HEK293 (cell line): ENCODE data around the gene HTN1.

Source experiments
- CTCF ChIP-seq: fragments of 450-650 bp; formaldehyde crosslinking; IDR thresholded peaks from 2 replicates; pipeline ENCODE4 v1.5.1; 2016; ENCODE audit warnings: missing biosample characterization, missing genetic modification characterization
- HOXA7 ChIP-seq: sonication (generic); formaldehyde crosslinking; IDR thresholded peaks from 2 replicates; pipeline ENCODE4 v1.8.1; 2022; ENCODE audit warnings: missing genetic modification reagents, borderline replicate concordance
- KLF7 ChIP-seq: fragments of 450-650 bp; formaldehyde crosslinking; IDR thresholded peaks from 2 replicates; pipeline ENCODE4 v1.5.1; 2016; ENCODE audit warnings: missing biosample characterization, missing genetic modification characterization, borderline replicate concordance
- REPIN1 ChIP-seq: fragments of 450-650 bp; formaldehyde crosslinking; IDR thresholded peaks from 2 replicates; pipeline ENCODE4 v1.5.1; 2017; ENCODE audit warnings: missing biosample characterization, missing genetic modification characterization, low read depth
- YY1 ChIP-seq: fragments of 450-650 bp; formaldehyde crosslinking; IDR thresholded peaks from 2 replicates; pipeline ENCODE4 v1.5.1; 2018; ENCODE audit warnings: missing biosample characterization, missing genetic modification characterization
- ZBTB21 ChIP-seq: fragments of 450-650 bp; formaldehyde crosslinking; IDR thresholded peaks from 2 replicates; pipeline ENCODE4 v1.5.1; 2017; ENCODE audit warnings: missing biosample characterization, missing genetic modification characterization
- ZNF398 ChIP-seq: fragments of 450-650 bp; formaldehyde crosslinking; IDR thresholded peaks from 2 replicates; pipeline ENCODE4 v1.5.1; 2017; ENCODE audit warnings: missing biosample characterization, missing genetic modification characterization
- ZNF658 ChIP-seq: fragments of 450-650 bp; formaldehyde crosslinking; IDR thresholded peaks from 2 replicates; pipeline ENCODE4; 2016; ENCODE audit warnings: missing biosample characterization, missing genetic modification characterization
- ZNF777 ChIP-seq: fragments of 450-650 bp; formaldehyde crosslinking; IDR thresholded peaks from 2 replicates; pipeline ENCODE4 v1.5.1; 2017; ENCODE audit warnings: missing biosample characterization, missing genetic modification characterization, borderline replicate concordance
- ZSCAN5A ChIP-seq: fragments of 450-650 bp; formaldehyde crosslinking; IDR thresholded peaks from 2 replicates; pipeline ENCODE4 v1.5.1; 2016; ENCODE audit warnings: missing biosample characterization, missing genetic modification characterization

DNA sequence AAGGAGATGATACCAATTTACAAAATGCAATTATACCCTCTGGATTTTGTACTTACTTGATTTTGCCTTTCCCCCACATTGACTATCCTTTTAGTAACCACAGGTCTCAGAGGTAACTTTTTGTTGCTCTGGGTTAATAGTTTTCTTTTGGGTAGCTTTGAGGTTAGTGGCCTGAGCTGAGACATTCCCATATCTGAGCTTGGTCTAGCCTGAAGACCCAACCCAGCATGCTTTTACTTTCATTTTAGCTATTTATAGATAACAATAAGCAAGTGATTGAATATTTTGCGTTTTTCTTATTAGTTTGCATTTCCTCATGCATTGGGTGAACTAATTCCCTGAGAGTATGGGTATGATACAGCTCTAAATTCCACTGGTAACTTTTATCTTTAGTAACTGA is 11.8 kb downstream of the HTN1 start:
- no peak for TF ChIP-seq ZNF777 (tag by site-specific recombination)
- TF ChIP-seq KLF7 (tag by site-specific recombination), result no peak
- TF ChIP-seq YY1 (tag by site-specific recombination), result no peak
- TF ChIP-seq ZNF398, result no peak
- TF ChIP-seq CTCF (tag by site-specific recombination), result no peak
- no peak for TF ChIP-seq HOXA7 (CRISPR knock-in tag)
- no peak for TF ChIP-seq REPIN1 (tag by site-specific recombination)
- TF ChIP-seq ZNF658 (tag by site-specific recombination), result no peak
- no peak for TF ChIP-seq ZSCAN5A (tag by site-specific recombination)
- TF ChIP-seq ZBTB21 (tag by site-specific recombination), result no peak
